Activated naive CD8-positive, alpha-beta T cell treated with anti-CD3 and anti-CD28 coated beads, Interleukin-2, amount 10 ng/mL, durations not matched to agents 7 days and 5 days (primary cell): ENCODE measurements around the gene CFAP46. TPM values are rescaled to one million over a fixed set of nuclear protein-coding genes. Genes with fewer than 3 reads are reported as not detected.

Experiments used
- ATAC-seq: fragments of 150-1000 bp; cut with Tn5 transposase; one replicate; pipeline ENCODE4 v1.10.0; 2021; ENCODE audit warnings: low read depth, moderate library complexity
- POLR2A ChIA-PET: fragments of 350-600 bp; sonication (Branson Sonifier 250); formaldehyde crosslinking; loops from one replicate; lab custom pipeline; 2021; ENCODE audit warnings: antibody characterized with exemption; lab: Charles Lee
- DNase-seq: peaks from one replicate; pipeline ENCODE4 v3.0.0; 2021
- H3K27ac Mint-ChIP-seq: one replicate; pipeline ENCODE4 v1.8.0; 2022; ENCODE audit warnings: mild to moderate bottlenecking, mixed read lengths
- H3K27me3 Mint-ChIP-seq: one replicate; pipeline ENCODE4 v1.8.0; 2022; ENCODE audit warnings: mild to moderate bottlenecking, moderate library complexity, mixed read lengths
- H3K36me3 Mint-ChIP-seq: one replicate; pipeline ENCODE4 v1.8.0; 2021; ENCODE audit warnings: mild to moderate bottlenecking, mixed read lengths
- H3K4me1 Mint-ChIP-seq: one replicate; pipeline ENCODE4 v1.8.0; 2021; ENCODE audit warnings: mixed read lengths
- H3K4me3 Mint-ChIP-seq: one replicate; pipeline ENCODE4 v1.8.0; 2022; ENCODE audit warnings: mild to moderate bottlenecking, moderate library complexity, mixed read lengths
- H3K9me3 Mint-ChIP-seq: one replicate; pipeline ENCODE4 v1.8.0; 2021; ENCODE audit warnings: mixed read lengths
- total RNA-seq, 2 experiments: library from RNA; stranded (reverse); gene quantifications; one replicate each; pipeline ENCODE4 v1.2.3, GENCODE V29; 2021

Gene CFAP46
- not detected for total RNA-seq

- no peak for ATAC-seq
Observed at GRCh38 chr10:132942101-132943057, at the start of gene CFAP46. TSS of gene CFAP46 (minus strand) at chr10:132942570. CDS start at chr10:132942484, 86 bp downstream.

DNA sequence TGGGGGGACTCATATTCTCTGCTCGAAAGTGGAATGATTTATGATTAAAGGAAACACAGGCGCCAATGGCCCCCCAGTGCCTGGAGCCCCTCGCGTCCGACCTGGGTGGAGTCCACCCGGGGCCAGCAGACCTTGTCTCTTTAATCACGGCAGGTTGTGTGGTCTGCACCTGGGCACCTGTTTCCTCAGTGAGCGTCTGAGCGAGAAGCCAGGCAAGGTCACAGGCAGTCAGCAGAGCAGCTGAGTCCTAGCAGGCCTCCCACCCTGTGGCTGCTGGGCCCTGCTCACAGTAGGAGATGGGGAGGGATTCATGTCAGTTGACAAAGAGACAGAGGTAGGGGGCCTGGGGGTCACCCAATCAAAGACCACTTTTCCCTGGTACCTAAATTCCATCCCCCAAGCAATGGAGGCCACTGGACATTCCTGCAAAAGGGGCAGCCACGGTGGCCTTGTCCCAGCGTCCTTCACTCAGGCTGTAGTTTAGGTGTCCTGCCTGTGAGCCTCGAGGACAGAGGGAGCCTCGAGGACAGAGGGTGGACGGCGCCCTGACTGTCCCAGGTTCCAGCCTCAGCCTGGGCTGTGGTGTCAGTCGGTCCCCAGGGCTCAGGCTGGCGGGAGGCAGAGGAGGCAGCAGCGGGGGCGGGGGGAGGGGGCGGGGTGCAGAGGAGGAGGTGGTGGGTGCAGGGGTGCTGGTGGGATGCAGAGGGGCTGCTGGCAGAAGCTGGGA, 49.5 kb upstream of the CFAP46 start:
- no peak overlapping the region for H3K4me3 Mint-ChIP-seq
- no peak overlapping the region for H3K27ac Mint-ChIP-seq
- DNase-seq = no peak
- H3K4me1 Mint-ChIP-seq = no peaks in the 10 kb centered on the region
- H3K9me3 Mint-ChIP-seq = no peaks in the 10 kb centered on the region
- no peaks in the 10 kb centered on the region for H3K36me3 Mint-ChIP-seq
- POLR2A ChIA-PET = no interaction called here
- H3K27me3 Mint-ChIP-seq = no peaks in the 10 kb centered on the region
- no peak for ATAC-seq

More at GRCh38 chr10:132942101-132943057, at the start of gene CFAP46:
- POLR2A ChIA-PET = no interaction called here
- Mint-ChIP-seq H3K4me1 (peaks cover 2% of the 10 kb centered on the region), H3K4me3 (peak within 1 kb of the TSS; percentile 57), H3K27ac (no peak within 1 kb of the TSS), H3K9me3 (no peaks in the 10 kb centered on the region), H3K36me3 (no peaks in the 10 kb centered on the region), H3K27me3 (peaks cover 31% of the 10 kb centered on the region)
- peak; percentile 55 for DNase-seq

- no peak for DNase-seq
- Mint-ChIP-seq H3K27ac (no peak overlapping the region), H3K4me1 (no peaks in the 10 kb centered on the region), H3K27me3 (no peaks in the 10 kb centered on the region), H3K4me3 (no peak overlapping the region), H3K9me3 (no peaks in the 10 kb centered on the region), H3K36me3 (no peaks in the 10 kb centered on the region)
- POLR2A ChIA-PET = no interaction called here
- ATAC-seq = no peak
Observed at GRCh38 chr10:132990684-132991545, 48.5 kb upstream of the CFAP46 start.

DNA sequence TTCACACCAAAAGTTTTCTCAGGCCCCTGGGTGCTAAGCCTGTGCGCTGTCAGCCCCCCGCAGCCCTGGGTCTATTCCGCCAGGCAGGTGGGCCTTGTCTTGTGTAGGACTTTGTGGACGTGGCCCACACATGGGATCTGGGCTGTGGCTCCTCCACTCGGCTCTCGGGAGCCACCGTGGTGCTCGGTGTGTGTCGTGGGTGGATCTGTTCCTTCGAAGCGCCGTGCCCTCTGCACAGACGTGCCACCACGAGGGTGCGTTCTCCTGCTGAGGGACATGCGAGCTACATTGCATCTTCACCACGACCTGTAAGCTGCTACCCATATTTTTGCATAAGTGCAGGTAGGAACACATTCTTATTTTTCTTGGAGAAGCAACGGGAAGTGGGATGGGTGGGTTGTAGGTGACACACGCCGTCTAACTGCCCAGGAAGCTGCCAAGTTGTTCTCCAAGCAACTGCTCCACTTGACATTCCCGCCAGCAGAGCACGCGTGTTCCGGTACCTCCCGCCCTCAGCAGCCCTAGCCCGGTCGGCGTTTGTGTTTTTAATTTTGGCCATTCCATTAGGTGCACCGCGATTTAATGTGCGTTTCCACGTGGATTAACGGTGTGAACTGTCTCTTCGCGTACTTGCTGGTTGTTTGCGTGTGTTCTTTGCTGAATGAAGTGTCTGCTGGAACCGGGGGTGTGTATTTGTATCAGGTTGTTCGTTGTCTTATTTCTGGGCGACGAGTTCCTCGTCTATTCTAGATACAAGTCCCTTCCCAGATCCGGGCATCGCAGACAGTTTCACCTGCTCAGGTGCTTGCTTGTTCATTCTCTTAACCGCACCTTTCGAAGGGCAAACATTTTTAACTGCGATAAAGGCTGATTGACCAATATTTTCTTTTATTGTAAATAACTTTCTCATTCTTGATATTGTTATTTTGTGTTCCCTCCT, 47.4 kb upstream of the CFAP46 start:
- no peaks in the 10 kb centered on the region for H3K9me3 Mint-ChIP-seq
- H3K27ac Mint-ChIP-seq = no peak overlapping the region
- ATAC-seq (no peak), DNase-seq (no peak)
- H3K4me3 Mint-ChIP-seq = no peak overlapping the region
- POLR2A ChIA-PET = no interaction called here
- H3K36me3 Mint-ChIP-seq = no peaks in the 10 kb centered on the region
- no peaks in the 10 kb centered on the region for H3K27me3 Mint-ChIP-seq
- no peaks in the 10 kb centered on the region for H3K4me1 Mint-ChIP-seq

- Mint-ChIP-seq H3K4me1 (no peaks in the 10 kb centered on the region), H3K27me3 (no peaks in the 10 kb centered on the region), H3K36me3 (no peaks in the 10 kb centered on the region), H3K27ac (no peak overlapping the region), H3K9me3 (no peaks in the 10 kb centered on the region), H3K4me3 (no peak overlapping the region)
- DNase-seq = no peak
- POLR2A ChIA-PET = no interaction called here
- ATAC-seq = no peak
Observed at GRCh38 chr10:132988988-132989387, 46.6 kb upstream of the CFAP46 start.

DNA sequence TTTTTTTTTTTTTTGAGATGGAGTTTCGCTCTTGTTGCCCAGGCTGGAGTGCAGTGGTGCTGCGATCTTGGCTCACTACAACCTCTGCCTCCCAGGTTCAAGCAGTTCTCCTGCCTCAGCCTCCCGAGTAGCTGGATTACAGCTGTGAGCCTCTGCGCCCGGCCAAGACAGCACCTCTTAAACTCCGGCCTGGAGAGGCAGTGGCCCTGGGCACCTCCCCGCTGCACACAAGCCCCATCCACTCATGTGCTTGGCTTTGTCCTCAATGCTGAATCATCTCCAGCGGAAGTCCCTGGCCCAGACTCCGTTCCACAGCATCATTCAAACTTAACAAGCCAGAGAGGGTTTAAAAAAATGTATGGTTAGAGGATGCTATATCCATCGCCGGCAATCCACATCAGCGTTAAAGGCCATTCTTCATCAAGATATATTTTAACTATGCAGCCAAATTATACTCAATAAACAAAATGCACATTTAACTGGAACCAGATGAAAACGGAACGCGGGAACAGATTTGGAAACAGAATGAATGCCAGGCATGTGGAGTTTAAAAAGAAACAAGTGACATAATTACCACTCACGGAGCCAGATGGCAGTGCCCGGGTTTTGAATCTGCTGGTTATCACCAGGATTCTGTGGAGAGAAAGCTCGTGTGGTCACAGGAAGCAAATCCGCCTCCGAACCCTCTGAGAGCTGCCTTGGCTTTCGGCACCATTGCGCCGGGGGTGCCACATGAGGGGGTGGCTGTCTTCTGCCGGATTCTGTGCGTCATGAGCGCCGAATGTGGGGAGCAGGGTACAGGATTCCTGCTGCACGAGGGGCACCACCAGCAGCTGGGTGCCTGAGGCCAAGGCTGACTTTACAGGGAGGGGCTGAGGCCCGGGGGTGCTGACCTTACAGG, 45.6 kb upstream of the CFAP46 start:
- no peak for ATAC-seq
- Mint-ChIP-seq H3K36me3 (no peaks in the 10 kb centered on the region), H3K4me1 (no peaks in the 10 kb centered on the region), H3K27me3 (no peaks in the 10 kb centered on the region), H3K9me3 (no peaks in the 10 kb centered on the region), H3K27ac (no peak overlapping the region), H3K4me3 (no peak overlapping the region)
- POLR2A ChIA-PET = no interaction called here
- DNase-seq = no peak

DNA sequence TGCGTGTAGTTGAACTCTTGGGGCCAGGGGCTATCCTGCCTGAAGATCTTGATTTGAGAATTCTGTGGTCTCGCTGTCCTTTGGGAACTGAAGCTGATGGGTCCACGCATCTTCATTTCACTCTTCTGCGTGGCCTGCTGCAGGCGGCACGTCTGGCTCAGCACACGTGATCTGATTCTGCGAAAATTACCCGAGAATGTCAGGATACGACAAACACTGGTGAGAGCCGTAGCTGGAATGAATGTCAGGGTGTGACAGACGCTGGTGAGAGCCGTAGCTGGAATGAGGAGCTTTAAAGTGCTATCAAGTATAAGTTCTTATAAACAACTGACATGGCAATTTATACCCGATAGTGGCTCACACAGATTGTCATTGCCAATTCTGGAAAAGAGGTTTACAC, 44.6 kb upstream of the CFAP46 start:
- DNase-seq (no peak), ATAC-seq (no peak)
- Mint-ChIP-seq H3K27ac (no peak overlapping the region), H3K27me3 (no peaks in the 10 kb centered on the region), H3K4me1 (no peaks in the 10 kb centered on the region), H3K9me3 (no peaks in the 10 kb centered on the region), H3K36me3 (no peaks in the 10 kb centered on the region), H3K4me3 (no peak overlapping the region)
- POLR2A ChIA-PET = no interaction called here

- no peaks in the 10 kb centered on the region for H3K27me3 Mint-ChIP-seq
- POLR2A ChIA-PET = no interaction called here
- no peaks in the 10 kb centered on the region for H3K4me1 Mint-ChIP-seq
- ATAC-seq = no peak
- no peak for DNase-seq
- no peak overlapping the region for H3K27ac Mint-ChIP-seq
- H3K36me3 Mint-ChIP-seq = no peaks in the 10 kb centered on the region
- H3K9me3 Mint-ChIP-seq = no peaks in the 10 kb centered on the region
- no peak overlapping the region for H3K4me3 Mint-ChIP-seq
Observed at GRCh38 chr10:132986576-132986975, 44.2 kb upstream of the CFAP46 start.

GRCh38 chr10:132986076-132986475, 43.7 kb upstream of the CFAP46 start:
- DNase-seq = no peak
- H3K27ac Mint-ChIP-seq = no peak overlapping the region
- H3K4me1 Mint-ChIP-seq = no peaks in the 10 kb centered on the region
- POLR2A ChIA-PET = no interaction called here
- H3K36me3 Mint-ChIP-seq = no peaks in the 10 kb centered on the region
- H3K27me3 Mint-ChIP-seq = no peaks in the 10 kb centered on the region
- ATAC-seq = no peak
- H3K4me3 Mint-ChIP-seq = no peak overlapping the region
- no peaks in the 10 kb centered on the region for H3K9me3 Mint-ChIP-seq

DNA sequence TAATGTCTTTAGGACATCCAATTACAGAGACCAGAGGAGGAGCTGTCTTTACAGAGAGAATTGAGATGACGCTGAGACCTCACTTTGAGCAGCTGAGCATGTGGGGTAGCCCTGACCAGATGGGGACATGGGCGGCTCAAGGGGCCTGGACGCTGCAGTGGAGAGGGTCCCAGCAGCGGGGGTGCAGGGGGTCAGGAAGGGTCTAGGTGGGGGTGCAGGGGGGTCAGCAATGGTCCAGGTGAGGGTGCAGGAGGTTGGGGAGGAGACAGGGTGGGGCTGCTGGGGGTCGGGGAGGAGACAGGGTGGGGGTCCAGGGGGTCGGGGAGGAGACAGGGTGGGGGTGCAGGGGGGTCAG, 43.2 kb upstream of the CFAP46 start:
- DNase-seq (no peak), ATAC-seq (no peak)
- H3K4me3 Mint-ChIP-seq = no peak overlapping the region
- H3K36me3 Mint-ChIP-seq = no peaks in the 10 kb centered on the region
- H3K27ac Mint-ChIP-seq = no peak overlapping the region
- H3K4me1 Mint-ChIP-seq = no peaks in the 10 kb centered on the region
- H3K9me3 Mint-ChIP-seq = no peaks in the 10 kb centered on the region
- no peaks in the 10 kb centered on the region for H3K27me3 Mint-ChIP-seq
- POLR2A ChIA-PET = no interaction called here

DNA sequence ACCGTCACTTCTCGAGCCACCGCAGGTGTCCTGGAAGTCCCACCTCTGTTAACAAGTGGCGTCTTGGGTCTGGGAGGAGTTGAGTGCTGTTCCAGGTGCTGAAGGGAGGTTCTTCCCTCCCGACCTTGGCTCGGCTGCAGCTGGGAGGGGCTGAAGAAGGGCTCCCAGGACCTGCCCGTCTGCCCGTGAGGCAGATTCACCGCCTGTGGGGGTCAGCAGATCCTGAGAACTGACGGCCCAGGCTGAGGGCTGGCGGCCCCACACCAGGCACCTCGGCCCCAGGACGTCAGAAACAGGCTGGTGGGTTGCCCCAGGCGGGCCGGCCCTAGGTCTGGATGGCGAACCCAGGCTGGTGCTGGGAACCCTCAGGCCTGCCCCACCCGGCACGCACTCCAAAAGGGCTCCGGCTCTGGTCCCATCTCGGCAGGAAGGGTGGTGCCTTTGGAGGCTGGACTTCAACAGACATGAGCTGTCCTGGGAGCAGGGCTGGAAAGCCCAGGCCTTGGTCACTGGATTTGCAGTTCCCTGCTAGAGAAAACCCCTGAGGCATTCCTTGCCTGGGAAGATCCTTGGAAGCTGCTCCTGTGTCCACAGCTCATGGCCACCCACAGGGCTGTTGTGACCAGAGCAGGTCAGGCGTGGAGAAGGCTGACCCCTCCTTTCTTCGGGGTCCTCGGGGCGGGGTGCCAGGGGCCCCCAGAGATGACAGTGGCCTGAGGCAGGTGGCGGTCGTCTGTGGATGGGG, 42.6 kb upstream of the CFAP46 start:
- ATAC-seq (no peak), DNase-seq (no peak)
- Mint-ChIP-seq H3K36me3 (no peaks in the 10 kb centered on the region), H3K4me1 (no peaks in the 10 kb centered on the region), H3K4me3 (no peak overlapping the region), H3K27me3 (no peaks in the 10 kb centered on the region), H3K9me3 (no peaks in the 10 kb centered on the region), H3K27ac (no peak overlapping the region)
- POLR2A ChIA-PET = no interaction called here
